ENCODE results near the gene CTIF.
A peak's percentile ranks its signal among the peaks of the same experiment; 100 is the strongest.

The CTIF gene

GRCh38 chr18:48825101-48825745 lies 286.4 kb downstream of the CTIF start:
- no peak overlapping the region for H3K27ac Mint-ChIP-seq
- H3K9me3 Mint-ChIP-seq = no peaks in the 10 kb centered on the region
- no peaks in the 10 kb centered on the region for H3K36me3 Mint-ChIP-seq
- H3K4me1 Mint-ChIP-seq = peaks cover 11% of the 10 kb centered on the region
- H3K27me3 Mint-ChIP-seq = no peaks in the 10 kb centered on the region
- H3K4me3 Mint-ChIP-seq = no peak overlapping the region

GRCh38 chr18:48826271-48826670 lies 287.4 kb downstream of the CTIF start:
- Mint-ChIP-seq H3K4me3 (no peak overlapping the region), H3K27ac (no peak overlapping the region), H3K27me3 (no peaks in the 10 kb centered on the region), H3K9me3 (no peaks in the 10 kb centered on the region), H3K36me3 (no peaks in the 10 kb centered on the region), H3K4me1 (peaks cover 15% of the 10 kb centered on the region)

- Mint-ChIP-seq H3K36me3 (no peaks in the 10 kb centered on the region), H3K4me1 (peaks cover 16% of the 10 kb centered on the region), H3K27me3 (no peaks in the 10 kb centered on the region), H3K27ac (no peak overlapping the region), H3K4me3 (no peak overlapping the region), H3K9me3 (no peaks in the 10 kb centered on the region)
These were observed 288.0 kb downstream of the CTIF start for GRCh38 chr18:48826806-48827205.

- Mint-ChIP-seq H3K4me1 (peaks cover 21% of the 10 kb centered on the region), H3K36me3 (no peaks in the 10 kb centered on the region), H3K4me3 (no peak overlapping the region), H3K27me3 (no peaks in the 10 kb centered on the region), H3K27ac (peak overlapping the region; percentile 23), H3K9me3 (no peaks in the 10 kb centered on the region)
These were observed 288.7 kb downstream of the CTIF start for GRCh38 chr18:48827291-48828193.

- Mint-ChIP-seq H3K9me3 (no peaks in the 10 kb centered on the region), H3K4me1 (peaks cover 24% of the 10 kb centered on the region), H3K27ac (no peak overlapping the region), H3K36me3 (no peaks in the 10 kb centered on the region), H3K27me3 (no peaks in the 10 kb centered on the region), H3K4me3 (no peak overlapping the region)
These were observed 289.3 kb downstream of the CTIF start for GRCh38 chr18:48828194-48828545.

GRCh38 chr18:48828691-48829442 lies 290.0 kb downstream of the CTIF start:
- no peaks in the 10 kb centered on the region for H3K27me3 Mint-ChIP-seq
- H3K36me3 Mint-ChIP-seq = no peaks in the 10 kb centered on the region
- H3K4me1 Mint-ChIP-seq = peaks cover 31% of the 10 kb centered on the region
- H3K4me3 Mint-ChIP-seq = no peak overlapping the region
- no peaks in the 10 kb centered on the region for H3K9me3 Mint-ChIP-seq
- H3K27ac Mint-ChIP-seq = no peak overlapping the region

GRCh38 chr18:48829443-48830149 lies 290.8 kb downstream of the CTIF start:
- no peak overlapping the region for H3K27ac Mint-ChIP-seq
- no peak overlapping the region for H3K4me3 Mint-ChIP-seq
- H3K4me1 Mint-ChIP-seq = peaks cover 38% of the 10 kb centered on the region
- no peaks in the 10 kb centered on the region for H3K9me3 Mint-ChIP-seq
- H3K27me3 Mint-ChIP-seq = no peaks in the 10 kb centered on the region
- H3K36me3 Mint-ChIP-seq = no peaks in the 10 kb centered on the region

- Mint-ChIP-seq H3K4me1 (peaks cover 51% of the 10 kb centered on the region), H3K4me3 (no peak overlapping the region), H3K36me3 (no peaks in the 10 kb centered on the region), H3K27me3 (no peaks in the 10 kb centered on the region), H3K27ac (no peak overlapping the region), H3K9me3 (no peaks in the 10 kb centered on the region)
These were observed 292.4 kb downstream of the CTIF start for GRCh38 chr18:48831113-48831759.

- H3K4me3 Mint-ChIP-seq = no peak overlapping the region
- H3K36me3 Mint-ChIP-seq = no peaks in the 10 kb centered on the region
- H3K27ac Mint-ChIP-seq = no peak overlapping the region
- H3K4me1 Mint-ChIP-seq = peaks cover 57% of the 10 kb centered on the region
- no peaks in the 10 kb centered on the region for H3K27me3 Mint-ChIP-seq
- no peaks in the 10 kb centered on the region for H3K9me3 Mint-ChIP-seq
These were observed 293.0 kb downstream of the CTIF start for GRCh38 chr18:48831802-48832201.

- Mint-ChIP-seq H3K27me3 (no peaks in the 10 kb centered on the region), H3K9me3 (no peaks in the 10 kb centered on the region), H3K27ac (peak overlapping the region; percentile 61), H3K4me1 (peaks cover 68% of the 10 kb centered on the region), H3K36me3 (no peaks in the 10 kb centered on the region), H3K4me3 (peak overlapping the region; percentile 78)
These were observed 294.3 kb downstream of the CTIF start for GRCh38 chr18:48832938-48833700.

- Mint-ChIP-seq H3K36me3 (no peaks in the 10 kb centered on the region), H3K27ac (peak overlapping the region; percentile 87), H3K4me3 (peak overlapping the region; percentile 85), H3K9me3 (no peaks in the 10 kb centered on the region), H3K27me3 (no peaks in the 10 kb centered on the region), H3K4me1 (peaks cover 76% of the 10 kb centered on the region)
These were observed 295.0 kb downstream of the CTIF start for GRCh38 chr18:48833701-48834412.

- H3K36me3 Mint-ChIP-seq = no peaks in the 10 kb centered on the region
- peak overlapping the region; percentile 81 for H3K27ac Mint-ChIP-seq
- peak overlapping the region; percentile 85 for H3K4me3 Mint-ChIP-seq
- H3K9me3 Mint-ChIP-seq = no peaks in the 10 kb centered on the region
- no peaks in the 10 kb centered on the region for H3K27me3 Mint-ChIP-seq
- peaks cover 82% of the 10 kb centered on the region for H3K4me1 Mint-ChIP-seq
These were observed 295.7 kb downstream of the CTIF start for GRCh38 chr18:48834413-48835031.

GRCh38 chr18:48835119-48835518 lies 296.3 kb downstream of the CTIF start:
- Mint-ChIP-seq H3K27me3 (no peaks in the 10 kb centered on the region), H3K4me1 (peaks cover 88% of the 10 kb centered on the region), H3K36me3 (no peaks in the 10 kb centered on the region)

More at GRCh38 chr18:48835119-48835518, 296.3 kb downstream of the CTIF start:
- H3K27ac Mint-ChIP-seq = peak overlapping the region; percentile 81
- no peaks in the 10 kb centered on the region for H3K9me3 Mint-ChIP-seq
- peak overlapping the region; percentile 85 for H3K4me3 Mint-ChIP-seq

Measured in activated naive CD4-positive, alpha-beta T cell treated with anti-CD3 and anti-CD28 coated beads, Interleukin-2, amount 50 U/mL, for 24 hours (primary cell).